Anterior cingulate cortex (tissue), 58 donors: ENCODE data around the gene SNX9.
"Not testable (repeated sequence)": the region's sequence is repeated elsewhere in the genome, so short reads cannot be mapped to it uniquely, and the experiment has no call there.

Experiments
- DNase-seq, 58 donors: peaks; one replicate each; lab custom pipeline; 2025; lab: John Stamatoyannopoulos, UW

Gene SNX9

DNA sequence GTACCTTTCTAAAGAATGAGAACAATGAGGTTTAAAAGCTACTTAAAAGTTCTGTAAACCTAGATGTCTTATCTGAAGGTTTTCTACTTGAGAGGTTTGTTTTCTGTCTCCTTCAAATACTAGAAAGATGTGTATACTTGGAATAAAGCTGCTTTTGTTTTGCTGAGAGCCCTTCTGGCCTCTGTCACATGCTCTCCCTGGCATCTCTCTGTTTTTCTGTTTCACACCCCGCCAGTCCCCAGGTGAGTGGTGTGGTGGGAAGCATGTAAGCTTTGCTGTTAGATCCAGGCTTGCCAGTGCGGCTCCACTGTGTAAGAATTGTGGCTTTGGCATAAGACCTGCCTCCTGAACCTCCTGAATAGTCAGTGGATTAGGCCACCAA lies 56.8 kb downstream of the SNX9 start:
- DNase-seq: peak in 19 of 58 donors; percentile 16 to 72 (median 45)

DNA sequence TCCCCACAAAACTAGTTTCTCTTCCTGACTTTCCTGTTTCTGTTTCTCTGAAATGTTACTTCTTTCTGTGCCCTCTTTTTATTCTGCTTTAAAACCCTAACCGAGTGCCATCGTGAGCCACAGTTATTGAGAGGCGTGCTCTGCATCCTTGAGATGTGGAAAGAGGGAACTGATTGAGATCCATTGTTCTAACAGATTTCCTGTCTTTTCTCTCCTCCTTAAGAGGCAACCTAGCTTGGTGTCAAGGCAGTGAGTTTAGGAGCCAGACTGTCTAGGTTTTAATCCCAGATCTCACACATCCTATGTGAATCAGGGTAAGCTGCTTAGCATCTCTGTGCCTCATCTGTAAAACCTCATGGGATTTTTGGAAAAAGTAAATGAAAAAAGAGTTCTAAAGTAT lies 57.5 kb downstream of the SNX9 start:
- DNase-seq: no peak

- DNase-seq: no peak
These were observed 58.3 kb downstream of the SNX9 start for GRCh38 chr6:157881342-157881741.

- DNase-seq: no peak
These were observed 61.7 kb downstream of the SNX9 start for GRCh38 chr6:157884756-157885155.

- DNase-seq: peak in 1 of 58 donors; percentile 44
These were observed 62.3 kb downstream of the SNX9 start for GRCh38 chr6:157885211-157885788.

GRCh38 chr6:157885876-157886275 lies 62.8 kb downstream of the SNX9 start:
- no peak for DNase-seq

DNA sequence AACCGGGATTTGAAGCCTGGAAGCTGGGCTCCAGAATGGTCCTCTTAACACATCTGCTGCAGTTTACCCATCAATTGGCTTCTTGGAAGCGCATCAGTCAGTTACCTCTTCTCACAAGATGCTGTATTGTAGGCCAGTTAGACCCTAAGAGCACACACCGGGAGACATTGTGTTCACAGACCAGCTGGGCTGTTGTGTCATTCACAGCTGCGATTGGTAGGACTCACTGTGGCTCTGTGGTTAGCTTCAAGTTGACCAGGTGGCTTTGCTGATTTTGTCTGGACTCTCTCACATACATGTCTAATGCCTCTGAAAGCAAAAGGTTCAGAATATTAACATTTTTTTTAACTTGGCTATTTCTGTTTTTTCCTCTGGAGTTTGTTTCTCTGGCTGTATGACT lies 64.8 kb downstream of the SNX9 start:
- no peak for DNase-seq

GRCh38 chr6:157891544-157892362 lies 68.7 kb downstream of the SNX9 start:
- no peak for DNase-seq

DNA sequence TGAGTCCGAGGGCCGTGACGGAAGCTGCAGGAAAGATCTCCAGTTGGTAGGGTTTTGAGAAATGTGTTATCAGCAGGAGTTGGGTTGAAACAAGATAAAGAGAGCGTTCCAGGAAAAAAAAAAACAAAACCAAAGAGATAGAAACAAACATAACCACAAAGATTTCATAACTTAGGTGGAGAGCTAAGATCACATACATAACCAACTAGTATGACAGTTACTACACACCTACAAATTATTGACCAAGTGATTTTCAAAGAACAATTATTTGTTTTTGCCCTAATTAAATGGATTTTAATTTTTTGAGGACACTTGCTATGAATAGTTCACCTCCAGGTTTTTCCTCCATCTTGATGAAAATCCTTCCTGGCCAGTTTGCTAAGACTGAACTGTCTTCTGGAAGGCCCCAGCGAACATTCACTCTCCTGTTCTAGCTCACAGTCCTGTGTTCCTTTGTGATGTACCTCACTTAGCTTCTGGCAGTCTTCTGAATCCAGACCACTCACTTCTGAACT lies 69.4 kb downstream of the SNX9 start:
- no peak for DNase-seq

DNA sequence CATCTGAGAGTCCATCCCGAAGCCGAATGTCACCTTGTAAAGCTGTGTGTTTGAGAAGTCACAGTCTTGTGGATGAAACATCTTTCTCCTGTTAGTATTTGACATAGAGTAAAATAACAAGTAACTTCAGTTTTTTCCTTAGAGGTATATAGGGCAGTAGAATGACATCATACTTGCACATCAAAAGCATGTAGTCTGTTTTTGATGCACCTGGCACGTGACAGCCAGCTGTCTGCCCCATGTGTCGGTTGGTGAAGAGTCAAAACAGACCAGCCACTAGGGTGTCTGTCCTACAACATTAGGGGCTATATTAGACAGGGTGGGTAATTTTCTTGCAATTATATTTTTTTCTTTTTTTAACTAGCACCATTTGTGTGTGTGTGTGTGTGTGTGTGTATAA lies 70.2 kb downstream of the SNX9 start:
- no peak for DNase-seq

DNA sequence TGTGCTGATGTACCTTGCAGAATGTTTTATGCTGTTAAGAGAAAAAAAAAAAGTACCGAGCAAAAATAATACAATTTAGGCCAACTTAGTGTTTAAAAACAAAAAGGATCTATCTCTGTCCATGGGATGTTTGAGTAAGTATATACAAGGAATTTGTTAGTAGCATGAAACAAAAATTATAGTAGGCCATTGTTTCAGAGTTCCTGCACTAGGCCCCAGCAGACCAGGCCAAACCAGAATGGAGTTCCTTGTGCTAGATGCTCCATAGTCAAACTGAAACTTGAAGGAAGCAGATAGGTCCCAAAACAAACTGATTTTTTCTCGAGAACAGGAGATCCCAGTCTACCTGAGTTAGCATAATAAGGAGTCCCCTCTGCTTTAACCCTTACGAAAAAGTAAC lies 72.5 kb downstream of the SNX9 start:
- no peak for DNase-seq

DNA sequence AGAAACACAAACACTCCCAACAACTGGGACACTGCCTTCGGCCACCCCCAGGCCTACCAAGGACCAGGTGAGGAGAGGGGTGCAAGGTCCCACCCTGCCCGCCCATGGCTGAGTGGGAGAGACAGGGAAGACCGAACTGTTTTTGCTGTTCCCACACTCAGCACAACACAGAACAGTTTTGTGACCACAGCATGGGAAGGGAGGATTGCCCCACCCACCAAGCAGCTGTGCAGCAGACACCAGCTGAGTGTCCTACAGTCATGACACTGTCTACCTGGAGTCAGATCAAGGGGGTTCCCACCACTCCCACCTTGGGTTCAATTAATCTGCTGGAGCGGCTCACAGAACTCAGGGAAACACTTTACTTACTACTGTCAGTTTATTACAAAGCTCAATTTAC lies 73.9 kb downstream of the SNX9 start:
- no peak for DNase-seq

DNA sequence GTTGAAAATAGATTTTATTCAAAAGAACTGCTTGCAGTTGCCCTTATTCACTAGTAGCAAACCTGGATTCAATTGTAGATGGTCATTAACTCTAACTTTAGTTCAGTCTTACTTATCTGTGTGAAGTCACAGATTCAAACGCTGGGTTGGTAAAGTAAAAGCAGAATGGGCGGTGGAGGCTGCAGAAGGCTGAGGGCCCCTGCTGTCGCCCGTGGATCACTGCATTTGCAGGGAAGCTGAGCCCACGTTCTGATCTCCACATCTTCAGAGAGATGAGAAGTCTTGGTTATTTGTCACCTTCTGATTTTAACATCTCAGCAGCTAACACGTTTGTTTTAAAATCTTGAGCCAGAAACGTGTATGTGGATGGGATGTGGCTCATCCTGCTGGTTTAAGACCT lies 75.1 kb downstream of the SNX9 start:
- DNase-seq: peak in 40 of 58 donors; percentile 12 to 67 (median 37)

GRCh38 chr6:157898640-157899039 lies 75.6 kb downstream of the SNX9 start:
- DNase-seq: no peak

- DNase-seq: peak in 9 of 58 donors; percentile 26 to 66 (median 41)
These were observed 77.2 kb downstream of the SNX9 start for GRCh38 chr6:157900262-157900661.

DNA sequence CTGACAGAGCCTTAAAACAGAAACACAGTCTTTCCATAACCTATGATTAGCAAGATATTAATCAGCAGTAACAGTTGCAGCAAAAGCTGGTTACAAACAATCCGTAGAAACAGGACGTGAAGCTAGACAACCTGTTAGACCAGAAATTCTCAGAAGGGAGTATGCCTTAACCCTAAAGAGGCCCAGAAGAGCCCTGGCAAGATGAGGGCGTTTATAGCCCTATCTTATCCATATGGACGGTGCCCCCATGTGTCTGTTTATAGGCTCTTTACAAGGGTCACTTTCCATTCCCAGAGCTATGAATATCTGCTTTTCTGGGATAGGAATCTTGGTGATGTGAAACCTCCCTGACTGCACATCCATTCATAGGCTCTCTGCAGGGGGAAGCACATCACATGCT lies 77.7 kb downstream of the SNX9 start:
- not testable (repeated sequence) for DNase-seq

- no peak for DNase-seq
These were observed 82.0 kb downstream of the SNX9 start for GRCh38 chr6:157904999-157905398.

- no peak for DNase-seq
These were observed 82.7 kb downstream of the SNX9 start for GRCh38 chr6:157905590-157906342.

GRCh38 chr6:157906537-157907061 lies 83.6 kb downstream of the SNX9 start:
- no peak for DNase-seq

GRCh38 chr6:157907651-157908050 lies 84.6 kb downstream of the SNX9 start:
- DNase-seq: no peak
